DOHH2 (cell line): ENCODE measurements around the gene COL4A1.

Source experiments
- H3F3A ChIP-seq: fragments of 200-600 bp; sonication (generic), shearing (Covaris generic); 2 replicates; pipeline ENCODE4 v1.6.0; 2016; ENCODE audit warnings: antibody characterized with exemption, mild to moderate bottlenecking; ENCODE audit not compliant: control insufficient read depth, insufficient read depth
- H3K27ac ChIP-seq: fragments of 200-600 bp; sonication (generic); 2 replicates; pipeline ENCODE4 v1.5.1; 2014; ENCODE audit warnings: low read depth, mild to moderate bottlenecking, low read length, moderate library complexity
- H3K27me3 ChIP-seq: fragments of 200-600 bp; sonication (generic); 2 replicates; pipeline ENCODE4 v1.6.1; 2014; ENCODE audit warnings: mild to moderate bottlenecking, low read length, mixed read lengths; ENCODE audit not compliant: control insufficient read depth
- H3K36me3 ChIP-seq: fragments of 200-600 bp; sonication (generic); 2 replicates; pipeline ENCODE4 v1.6.1; 2014; ENCODE audit warnings: mild to moderate bottlenecking, low read length, moderate library complexity, mixed read lengths; ENCODE audit not compliant: control insufficient read depth
- H3K4me1 ChIP-seq: fragments of 200-600 bp; sonication (generic); 2 replicates; pipeline ENCODE4 v1.6.1; 2014; ENCODE audit warnings: mild to moderate bottlenecking, low read length, mixed read lengths; ENCODE audit not compliant: control insufficient read depth
- H3K4me2 ChIP-seq: fragments of 200-600 bp; sonication (generic); 2 replicates; pipeline ENCODE4 v1.6.0; 2014; ENCODE audit warnings: mild to moderate bottlenecking, low read length, moderate library complexity
- H3K4me3 ChIP-seq: fragments of 200-600 bp; sonication (generic); 2 replicates; pipeline ENCODE4 v1.5.1; 2014; ENCODE audit warnings: mild to moderate bottlenecking, low read length, mixed read lengths
- H3K79me2 ChIP-seq: fragments of 200-600 bp; sonication (generic); 2 replicates; pipeline ENCODE4 v1.6.1; 2014; ENCODE audit warnings: mild to moderate bottlenecking, low read length, mixed read lengths; ENCODE audit not compliant: control insufficient read depth
- H3K9me2 ChIP-seq: fragments of 200-600 bp; sonication (generic); replicated peaks from 2 replicates; pipeline ENCODE4 v1.6.1; 2014; ENCODE audit warnings: mild to moderate bottlenecking, low read length, mixed read lengths; ENCODE audit not compliant: control insufficient read depth
- H3K9me3 ChIP-seq: fragments of 200-600 bp; sonication (generic); 2 replicates; pipeline ENCODE4 v1.6.1; 2014; ENCODE audit warnings: antibody characterized with exemption, low read length, mixed read lengths; ENCODE audit not compliant: control insufficient read depth, insufficient read depth
- H4K20me1 ChIP-seq: fragments of 200-600 bp; sonication (generic); 2 replicates; pipeline ENCODE4 v1.6.0; 2014; ENCODE audit warnings: low read depth, mild to moderate bottlenecking, antibody characterized with exemption, low read length, moderate library complexity; ENCODE audit not compliant: control insufficient read depth, insufficient read depth
- EZH2phosphoT487 ChIP-seq: fragments of 200-600 bp; sonication (generic); IDR thresholded peaks from 2 replicates; pipeline ENCODE4 v1.6.1; 2017; ENCODE audit warnings: borderline replicate concordance, mild to moderate bottlenecking, antibody characterized with exemption, low read length, moderate library complexity, mixed read lengths
- TF ChIP-seq, protein P1 (sequence below): fragments of 200-600 bp; sonication (generic); IDR thresholded peaks from one replicate; pipeline ENCODE4 v1.5.1; 2014; ENCODE audit warnings: antibody characterized with exemption, mild to moderate bottlenecking, low read depth, low read length; ENCODE audit not compliant: poor library complexity, severe bottlenecking

COL4A1 gene

DNA sequence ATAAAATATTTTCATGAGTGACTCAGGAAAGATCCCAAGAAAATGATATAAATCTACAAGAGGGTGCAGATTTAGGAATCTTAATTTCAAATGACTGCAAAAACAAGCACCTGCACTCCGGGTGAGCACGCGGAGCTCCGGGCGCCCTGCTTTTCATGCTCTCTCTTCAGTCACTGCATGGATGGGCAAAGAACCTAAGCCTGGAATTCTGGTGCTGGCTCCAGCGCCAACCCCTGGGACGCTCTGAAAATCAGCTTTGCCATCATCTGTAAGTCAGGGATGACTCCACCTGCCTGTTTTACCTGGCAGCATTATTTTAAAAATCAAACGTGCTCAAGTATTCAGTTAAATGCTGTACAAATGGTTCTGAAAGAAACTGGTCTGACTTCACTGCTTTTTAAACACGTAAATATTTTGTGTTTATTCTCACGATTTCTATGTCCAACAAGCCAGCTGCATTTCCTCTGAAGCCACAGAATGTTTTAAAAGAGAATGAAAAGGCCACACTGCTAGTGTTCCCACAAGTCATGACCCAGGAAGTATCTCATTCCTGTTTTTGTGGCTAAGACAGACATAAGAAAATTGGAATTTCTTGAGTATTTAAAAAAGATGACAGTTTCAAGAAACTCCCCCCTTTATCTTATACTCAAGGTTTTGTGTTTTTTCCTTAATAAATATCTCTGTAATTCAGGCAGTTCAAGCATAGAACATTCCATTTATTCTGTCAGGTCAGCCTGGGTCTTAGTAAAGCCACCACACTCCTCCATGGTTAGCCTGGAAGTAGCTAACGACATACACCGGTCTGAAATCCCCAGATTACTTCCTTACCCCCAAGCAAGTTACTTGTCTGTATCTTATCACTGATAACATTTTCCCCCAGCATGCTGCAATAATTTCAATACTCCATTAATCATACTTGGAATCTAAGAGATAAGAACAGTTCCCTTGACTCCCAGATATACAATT is 81.1 kb downstream of the COL4A1 start:
- Histone ChIP-seq H3K27ac (no peak overlapping the region), H3K9me2 (no peaks in the 10 kb centered on the region), H3F3A (no peaks in the 10 kb centered on the region; the same call in 1 of the 2 replicates), H3K9me3 (no peaks in the 10 kb centered on the region), H3K36me3 (no peaks in the 10 kb centered on the region), H4K20me1 (no peaks in the 10 kb centered on the region), H3K27me3 (no peaks in the 10 kb centered on the region), H3K4me1 (no peaks in the 10 kb centered on the region), H3K4me2 (no peak overlapping the region), H3K4me3 (no peak overlapping the region), H3K79me2 (no peaks in the 10 kb centered on the region)
- TF ChIP-seq EZH2phosphoT487 = no peak
- TF ChIP-seq, protein P1, sequence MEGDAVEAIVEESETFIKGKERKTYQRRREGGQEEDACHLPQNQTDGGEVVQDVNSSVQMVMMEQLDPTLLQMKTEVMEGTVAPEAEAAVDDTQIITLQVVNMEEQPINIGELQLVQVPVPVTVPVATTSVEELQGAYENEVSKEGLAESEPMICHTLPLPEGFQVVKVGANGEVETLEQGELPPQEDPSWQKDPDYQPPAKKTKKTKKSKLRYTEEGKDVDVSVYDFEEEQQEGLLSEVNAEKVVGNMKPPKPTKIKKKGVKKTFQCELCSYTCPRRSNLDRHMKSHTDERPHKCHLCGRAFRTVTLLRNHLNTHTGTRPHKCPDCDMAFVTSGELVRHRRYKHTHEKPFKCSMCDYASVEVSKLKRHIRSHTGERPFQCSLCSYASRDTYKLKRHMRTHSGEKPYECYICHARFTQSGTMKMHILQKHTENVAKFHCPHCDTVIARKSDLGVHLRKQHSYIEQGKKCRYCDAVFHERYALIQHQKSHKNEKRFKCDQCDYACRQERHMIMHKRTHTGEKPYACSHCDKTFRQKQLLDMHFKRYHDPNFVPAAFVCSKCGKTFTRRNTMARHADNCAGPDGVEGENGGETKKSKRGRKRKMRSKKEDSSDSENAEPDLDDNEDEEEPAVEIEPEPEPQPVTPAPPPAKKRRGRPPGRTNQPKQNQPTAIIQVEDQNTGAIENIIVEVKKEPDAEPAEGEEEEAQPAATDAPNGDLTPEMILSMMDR = no peak

DNA sequence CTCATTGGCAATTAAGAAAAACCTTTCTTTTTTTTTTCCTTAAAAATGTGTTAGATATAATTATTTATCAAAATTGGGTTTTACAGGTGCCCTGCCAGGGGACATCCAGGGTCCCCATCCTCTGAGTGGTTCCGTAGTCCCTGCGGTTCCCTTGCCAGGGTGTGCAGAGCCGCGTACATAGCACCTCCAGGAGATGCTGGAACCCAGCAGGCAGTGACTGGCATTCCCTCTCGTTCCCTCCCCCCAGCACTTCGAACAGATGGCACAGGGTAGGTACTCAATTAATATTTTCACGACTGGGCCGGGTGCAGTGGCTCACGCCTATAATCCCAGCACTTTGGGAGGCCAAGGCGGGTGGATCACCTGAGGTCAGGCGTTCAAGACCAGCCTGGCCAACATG is 82.0 kb downstream of the COL4A1 start:
- Histone ChIP-seq H3K4me1 (no peaks in the 10 kb centered on the region), H3K27ac (no peak overlapping the region), H3K9me2 (no peaks in the 10 kb centered on the region), H3K27me3 (no peaks in the 10 kb centered on the region), H3F3A (no peaks in the 10 kb centered on the region; the same call in 1 of the 2 replicates), H4K20me1 (no peaks in the 10 kb centered on the region), H3K9me3 (no peaks in the 10 kb centered on the region), H3K4me3 (no peak overlapping the region), H3K4me2 (no peak overlapping the region), H3K79me2 (no peaks in the 10 kb centered on the region), H3K36me3 (no peaks in the 10 kb centered on the region)
- TF ChIP-seq EZH2phosphoT487 = no peak
- TF ChIP-seq, protein P1 = no peak

DNA sequence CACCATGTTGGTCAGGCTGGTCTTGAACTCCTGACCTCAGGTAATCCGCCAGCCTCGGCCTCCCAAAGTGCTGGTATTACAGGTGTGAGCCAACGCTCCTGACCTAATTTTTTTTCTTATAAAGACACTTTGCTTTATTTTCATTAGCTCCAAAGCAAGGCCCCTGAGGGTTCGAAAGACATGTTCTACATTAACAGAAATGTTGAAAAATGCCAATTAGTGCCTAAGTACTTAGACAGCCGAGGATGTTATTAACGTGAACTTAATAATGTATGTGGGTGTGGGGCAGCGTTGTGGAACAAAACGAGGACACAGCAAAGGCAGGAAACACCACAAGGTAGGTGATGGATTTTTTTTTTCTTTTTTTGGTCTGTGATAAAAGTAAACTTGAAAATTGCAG is 82.4 kb downstream of the COL4A1 start:
- TF ChIP-seq, protein P1 = no peak
- no peak for TF ChIP-seq EZH2phosphoT487
- Histone ChIP-seq H3K27me3 (no peaks in the 10 kb centered on the region), H3K9me2 (no peaks in the 10 kb centered on the region), H3K79me2 (no peaks in the 10 kb centered on the region), H3K4me3 (no peak overlapping the region), H3F3A (no peaks in the 10 kb centered on the region; the same call in 1 of the 2 replicates), H3K9me3 (no peaks in the 10 kb centered on the region), H3K36me3 (no peaks in the 10 kb centered on the region), H3K4me1 (no peaks in the 10 kb centered on the region), H3K27ac (no peak overlapping the region), H4K20me1 (no peaks in the 10 kb centered on the region), H3K4me2 (no peak overlapping the region)
